K562 (cell line): Measurements from ENCODE around the gene HLF.

Experiments
- FOXJ2 ChIP-seq: fragments of 200-800 bp; sonication (Bioruptor generic); IDR thresholded peaks from 2 replicates; pipeline ENCODE4 v1.6.1; 2016; ENCODE audit warnings: missing genetic modification characterization, missing compliant biosample characterization
- LEF1 ChIP-seq: fragments of 450-650 bp; IDR thresholded peaks from 2 replicates; pipeline ENCODE4 v1.6.1; 2016; ENCODE audit warnings: mild to moderate bottlenecking
- MCM3 ChIP-seq: fragments of 450-650 bp; IDR thresholded peaks from 2 replicates; pipeline ENCODE4 v1.6.1; 2016
- POLR2A ChIP-seq: fragments of 450-650 bp; conservative IDR thresholded peaks from 2 replicates; pipeline ENCODE4 v1.6.1; 2016
- POLR2AphosphoS5 ChIP-seq: IDR thresholded peaks from 2 replicates; pipeline ENCODE4 v1.6.1; 2011; ENCODE audit warnings: mild to moderate bottlenecking, low read depth, low read length, moderate library complexity; ENCODE audit not compliant: control insufficient read depth, insufficient read depth
- TSHZ1 ChIP-seq: fragments of 250-450 bp; sonication (Bioruptor Pico); IDR thresholded peaks from 2 replicates; pipeline ENCODE4 v1.4.0; 2020; ENCODE audit warnings: mild to moderate bottlenecking, moderate library complexity

- no peak for TF ChIP-seq MCM3
- TF ChIP-seq LEF1, result no peak
- no peak for TF ChIP-seq FOXJ2 (tag)
- TF ChIP-seq POLR2AphosphoS5, result no peak
- TF ChIP-seq TSHZ1 (CRISPR knock-in tag), result no peak
- no peak for TF ChIP-seq POLR2A
These were observed 35.1 kb downstream of the HLF start for GRCh38 chr17:55299890-55300289.
